ENCODE data around the gene DNM3.

DNA sequence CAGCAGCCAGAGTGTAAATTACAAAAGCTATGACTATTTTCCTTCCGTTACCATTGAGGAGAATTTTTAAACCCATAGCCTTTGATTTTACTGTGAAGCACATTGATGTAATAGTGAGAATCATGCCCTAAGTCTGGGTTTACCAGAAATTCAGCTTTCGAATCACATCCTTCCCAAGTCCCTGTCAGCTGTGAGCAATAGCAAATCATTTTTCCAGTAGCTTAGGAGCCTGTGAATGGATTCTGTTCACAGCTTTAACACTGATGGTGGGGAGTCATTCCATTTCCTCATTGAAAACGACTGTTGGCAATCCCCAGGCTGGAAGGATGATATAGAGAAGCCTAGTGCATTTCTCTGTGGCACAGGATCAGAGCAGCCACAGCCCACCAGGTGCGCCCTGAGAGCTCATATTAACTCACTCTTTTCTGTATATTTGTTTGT, 497.0 kb downstream of the DNM3 start:
- no peak for TF ChIP-seq CTCF (IDR thresholded peaks at IDR 0.05; ENCODE audit: low read length)
- no peak for TF ChIP-seq EZH2phosphoT487 (IDR thresholded peaks at IDR 0.05; ENCODE audit: low read length)
